K562 (cell line): Measurements from ENCODE around the gene ZNF407. TPM values are rescaled to one million over a fixed set of nuclear protein-coding genes. Genes with fewer than 3 reads are reported as not detected.

Experiments
- ATAC-seq: fragments of 200-7000 bp; cut with Tn5 transposase; 3 replicates; pipeline ENCODE4 v1.9.1; 2020; ENCODE audit warnings: moderate library complexity
- BruUV-seq: library from RNA; stranded (reverse); fragments of 400-500 nt; replicated peaks from 2 replicates; lab custom pipeline; 2021; lab: Mats Ljungman, UMichigan
- CTCF ChIA-PET: fragments of 300-600 bp; formaldehyde crosslinking; extraction: SDS; loops from one replicate; lab custom pipeline; 2021; ENCODE audit warnings: low intra/inter-chr PET ratio; lab: Yijun Ruan, JAX
- POLR2A ChIA-PET: fragments of 300-600, 350-650 bp; sonication (Branson Sonifier 250); formaldehyde crosslinking; extraction: SDS; loops from one replicate; lab custom pipeline; 2021; ENCODE audit warnings: antibody characterized with exemption, inconsistent platforms; lab: Yijun Ruan, JAX
- DNase-seq, 4 experiments: peaks; one replicate each; pipeline versions ENCODE4 v3.0.0 to v3.0.0-alpha.2; 2011 to 2018; ENCODE audit warnings: low spot score in 3 of 4, mixed read lengths in 3 of 4; ENCODE audit errors: extremely low read depth in 1 of 4
- FAIRE-seq: peaks from 2 replicates; lab custom pipeline; 2011; peaks lifted over from hg19 to GRCh38; lab: Jason Lieb, UNC
- H2AFZ ChIP-seq: 2 replicates; pipeline ENCODE4 v1.6.0; 2011; ENCODE audit warnings: low read depth, low read length, control low read depth, inconsistent platforms
- H3K27ac ChIP-seq: fragments of 200-600 bp; 3 replicates; pipeline ENCODE4 v1.8.0; 2011; ENCODE audit warnings: low read depth, mild to moderate bottlenecking, control low read depth, inconsistent platforms, low read length, moderate library complexity, mixed read lengths; ENCODE audit errors: extremely low read depth
- H3K27me3 ChIP-seq, 2 experiments: fragments of 300-600 bp in 1 of 2; 2 replicates in 1 of 2; 3 replicates in 1 of 2; pipeline versions ENCODE4 v1.6.0 to v1.8.0; 2011; ENCODE audit warnings: inconsistent platforms in 2 of 2, low read length in 2 of 2, mild to moderate bottlenecking in 1 of 2, mixed read lengths in 1 of 2, moderate library complexity in 1 of 2; ENCODE audit not compliant: control insufficient read depth in 2 of 2, insufficient read depth in 2 of 2
- H3K36me3 ChIP-seq: fragments of 300-600 bp; 3 replicates; pipeline ENCODE4 v1.8.0; 2011; ENCODE audit warnings: mild to moderate bottlenecking, low read length, inconsistent platforms; ENCODE audit not compliant: control insufficient read depth, insufficient read depth
- H3K4me1 ChIP-seq, 2 experiments: fragments of 200-600 bp in 1 of 2; replicated peaks in 1 of 2; 2 replicates in 1 of 2; 3 replicates in 1 of 2; pipeline versions ENCODE4 v1.5.1 to v1.8.0; 2011; ENCODE audit warnings: inconsistent platforms in 2 of 2, low read length in 2 of 2, mild to moderate bottlenecking in 1 of 2, mixed read lengths in 1 of 2, moderate library complexity in 1 of 2; ENCODE audit not compliant: control insufficient read depth in 2 of 2, insufficient read depth in 2 of 2
- H3K4me2 ChIP-seq: 2 replicates; pipeline ENCODE4 v1.6.1; 2011; ENCODE audit warnings: low read length, control low read depth, inconsistent platforms, mixed read lengths; ENCODE audit not compliant: insufficient read depth
- H3K4me3 ChIP-seq: fragments of 200-600 bp; sonication (generic), shearing (Covaris generic); 2 replicates; pipeline ENCODE4 v1.5.1; 2016; ENCODE audit warnings: control low read depth, inconsistent platforms
- H3K79me2 ChIP-seq: fragments of 200-600 bp; 3 replicates; pipeline ENCODE4 v1.8.0; 2011; ENCODE audit warnings: low read length, inconsistent platforms; ENCODE audit not compliant: control insufficient read depth, insufficient read depth
- H3K9ac ChIP-seq, 2 experiments: 2 replicates each; pipeline versions ENCODE4 v1.6.0 to v1.6.1; 2011; ENCODE audit warnings: low read depth in 2 of 2, low read length in 2 of 2, control low read depth in 1 of 2, inconsistent platforms in 1 of 2, mild to moderate bottlenecking in 1 of 2, mixed read lengths in 1 of 2; ENCODE audit not compliant: insufficient read depth in 1 of 2
- H3K9me1 ChIP-seq: one replicate; pipeline ENCODE4 v1.6.0; 2011; ENCODE audit warnings: inconsistent platforms, mild to moderate bottlenecking, low read length, moderate library complexity; ENCODE audit not compliant: control insufficient read depth, insufficient read depth
- H3K9me3 ChIP-seq: replicated peaks from 2 replicates; pipeline ENCODE4 v1.5.1; 2011; ENCODE audit warnings: low read depth, low read length, inconsistent platforms; ENCODE audit not compliant: control insufficient read depth, insufficient read depth
- H4K20me1 ChIP-seq: replicated peaks from 2 replicates; pipeline ENCODE4 v1.6.1; 2011; ENCODE audit warnings: low read length, inconsistent platforms, mixed read lengths; ENCODE audit not compliant: control insufficient read depth, insufficient read depth
- GTF2A2 ChIP-seq: IDR thresholded peaks from 2 replicates; pipeline ENCODE4 v1.6.1; 2016; ENCODE audit warnings: mild to moderate bottlenecking, missing genetic modification characterization, missing compliant biosample characterization
- MAFK ChIP-seq: IDR thresholded peaks from 2 replicates; pipeline ENCODE4 v1.6.1; 2011; ENCODE audit warnings: low read length, improper control_type of control experiment
- PHF8 ChIP-seq: fragments of 200-600 bp; sonication (generic); IDR thresholded peaks from 2 replicates; pipeline ENCODE4 v1.6.1; 2012; ENCODE audit warnings: mixed run types, mild to moderate bottlenecking, inconsistent platforms, low read length, moderate library complexity, borderline replicate concordance
- PRDM10 ChIP-seq: fragments of 450-650 bp; IDR thresholded peaks from 2 replicates; pipeline ENCODE4 v1.6.1; 2018; ENCODE audit not compliant: partially characterized antibody
- RBM15 ChIP-seq: fragments of 200-400 bp; formaldehyde crosslinking; IDR thresholded peaks from 2 replicates; pipeline ENCODE4 v1.6.1; 2018; ENCODE audit warnings: mild to moderate bottlenecking, low read length, moderate library complexity; ENCODE audit not compliant: insufficient read depth
- WHSC1 ChIP-seq: IDR thresholded peaks from one replicate; pipeline ENCODE4 v1.6.1; 2012; ENCODE audit warnings: low read length, control low read depth, inconsistent platforms
- ZNF316 ChIP-seq: fragments of 450-650 bp; IDR thresholded peaks from 2 replicates; pipeline ENCODE4 v1.6.1; 2016
- ZNF395 ChIP-seq: fragments of 200-800 bp; sonication (Bioruptor generic); IDR thresholded peaks from 2 replicates; pipeline ENCODE4 v1.6.1; 2017; ENCODE audit warnings: missing genetic modification characterization, missing compliant biosample characterization
- ZNF644 ChIP-seq: fragments of 200-800 bp; sonication (Bioruptor generic); IDR thresholded peaks from 2 replicates; pipeline ENCODE4 v1.6.1; 2016; ENCODE audit warnings: low read depth, missing genetic modification characterization, missing compliant biosample characterization
- WGBS: fragments of 100-300 bp; shearing (Covaris generic); methylation state at CpG from one replicate; pipeline ENCODE4 v1.1.6; 2016; ENCODE audit warnings: low coverage, mixed read lengths; ENCODE audit not compliant: insufficient coverage; ENCODE audit errors: missing lambda C conversion rate; 5-methylcytosine and 5-hydroxymethylcytosine counted together
- in situ Hi-C: fragments of 300-500 bp; cut with MboI; formaldehyde crosslinking; loops from 4 replicates; pipeline ENCODE4 v1.15.0; 2018; ENCODE audit warnings: inconsistent platforms, mixed read lengths
- intact Hi-C: fragments of 100-400 bp; cut with micrococcal nuclease; formaldehyde crosslinking; loops from 2 replicates; pipeline ENCODE4 v1.14.2; 2022
- polyA plus RNA-seq, 8 experiments: library from polyadenylated mRNA; depleted of rRNA in 4 of 8; stranded (reverse) in 5 of 8; unstranded in 3 of 8; fragments of >200 nt; fragmentation: Nextera tagmentation in 2 of 8; fragmentation: Illumina TruSeq in 1 of 8; extraction: Ambion mirVana in 2 of 8; extraction: Trizol in 1 of 8; gene quantifications; 2 replicates each; pipeline versions ENCODE4 v1.2.1 to v1.2.3, GENCODE V29; 2011 to 2014; ENCODE audit warnings: inconsistent platforms in 1 of 8, missing spikeins in 1 of 8
- total RNA-seq, 7 experiments: library from RNA; depleted of rRNA in 6 of 7; stranded (reverse); fragments of >200 nt in 6 of 7; fragmentation: Illumina TruSeq in 2 of 7; extraction: Trizol in 2 of 7; gene quantifications; 2 replicates each; pipeline versions ENCODE4 v1.2.1 to v1.2.3, GENCODE V29; 2011 to 2021; ENCODE audit warnings: low replicate concordance in 1 of 7

The ZNF407 gene
- total and polyA plus RNA-seq, 9 of the 15 experiments (the other 6 are each of a cell fraction or from before 2014, with no cell fraction given) = 0.21 to 5.4 (median 2.3) TPM

GRCh38 chr18:75044296-75044695 lies 446.6 kb downstream of the ZNF407 start (continued):
- TF ChIP-seq GTF2A2 = no peak
- no peak for TF ChIP-seq WHSC1
- TF ChIP-seq PRDM10 = no peak
- TF ChIP-seq ZNF395 = no peak

GRCh38 chr18:75044791-75045190 lies 447.1 kb downstream of the ZNF407 start:
- no peak for ATAC-seq
- no peak overlapping the region for H3K4me2 ChIP-seq
- H3K9me3 ChIP-seq = no peaks in the 10 kb centered on the region
- CTCF ChIA-PET = no interaction called here
- POLR2A ChIA-PET = no interaction called here
- BruUV-seq = no TSS peak
- H4K20me1 ChIP-seq = no peaks in the 10 kb centered on the region
- H3K4me1 ChIP-seq = no peaks in the 10 kb centered on the region
- no peaks in the 10 kb centered on the region for H3K27me3 ChIP-seq
- WGBS = 60% methylated on average over 3 of the region's 5 CpGs
- no peaks in the 10 kb centered on the region for H3K9me1 ChIP-seq
- no peak for FAIRE-seq
- no peak overlapping the region for H2AFZ ChIP-seq
- H3K79me2 ChIP-seq = no peaks in the 10 kb centered on the region
- no peaks in the 10 kb centered on the region for H3K36me3 ChIP-seq
- TF ChIP-seq ZNF316 (0 out of 2 replicates have a peak, but pooled peaks have one; percentile 44), PHF8 (no peak), RBM15 (no peak), ZNF644 (tag) (no peak), MAFK (peak; percentile 47; the same call in 1 of the 2 replicates)
- TF ChIP-seq, all 486 proteins: peak for 2
- no peak overlapping the region for H3K27ac ChIP-seq
- no peak overlapping the region for H3K4me3 ChIP-seq
- no peak for DNase-seq
- in situ Hi-C loops = no loop called here
- intact Hi-C loops = no loop called here
- no peak overlapping the region for H3K9ac ChIP-seq
